ENCODE results near the gene DOP1A. TPM values are rescaled to one million over a fixed set of nuclear protein-coding genes. Genes with fewer than 3 reads are reported as not detected.

Gene DOP1A
- total RNA-seq, 2 donors from 2014 or later = 20.3 to 29.6 TPM

- intact Hi-C loops (cut with DNase I) = loop anchor here (5.0 to 10.0 kb wide), 2 partner anchors 148 to 961 kb away; partner anchors contain the start of genes DOP1A and UBE3D
- no peaks in the 10 kb centered on the region for H3K27me3 ChIP-seq
- no peak overlapping the region for H3K27ac ChIP-seq
- H3K36me3 ChIP-seq = no peaks in the 10 kb centered on the region
- no peaks in the 10 kb centered on the region for H3K4me1 ChIP-seq
- H3K9ac ChIP-seq (ENCODE audit: low read depth in 2 of 2, low read length in 2 of 2) = no peak overlapping the region
- peak; percentile 70 for TF ChIP-seq CTCF (IDR thresholded peaks at IDR 0.05)
- H3K9me3 ChIP-seq = no peaks in the 10 kb centered on the region
- peak; percentile 61 for DNase-seq
- no peak overlapping the region for H3K4me3 ChIP-seq
Observed at GRCh38 chr6:83215131-83216047, 147.9 kb downstream of the DOP1A start.

GRCh38 chr6:83216806-83217205 is 149.3 kb downstream of the DOP1A start:
- no peak overlapping the region for H3K4me3 ChIP-seq
- no peaks in the 10 kb centered on the region for H3K9me3 ChIP-seq
- no peak overlapping the region for H3K27ac ChIP-seq
- no peak overlapping the region for H3K9ac ChIP-seq (ENCODE audit: low read depth in 2 of 2, low read length in 2 of 2)
- no peaks in the 10 kb centered on the region for H3K4me1 ChIP-seq
- no peak for TF ChIP-seq CTCF (IDR thresholded peaks at IDR 0.05)
- H3K27me3 ChIP-seq = no peaks in the 10 kb centered on the region
- H3K36me3 ChIP-seq = no peaks in the 10 kb centered on the region
- intact Hi-C loops (cut with DNase I) = loop anchor here (5.0 to 10.0 kb wide), 2 partner anchors 150 to 962 kb away; partner anchors contain the start of genes DOP1A and UBE3D
- no peak for DNase-seq

Other genes starting within 250 kb of the DOP1A start
- gene UBE3D, start 1.8 kb upstream of the DOP1A start, total RNA-seq = 1 to 10 TPM; 3.6 to 3.8 TPM
- 10 to 100 TPM; 52.8 to 57.0 TPM for gene PGM3, start 125.6 kb downstream of the DOP1A start, total RNA-seq
- 1 to 10 TPM; 2.1 to 4.6 TPM for gene RWDD2A, start 125.7 kb downstream of the DOP1A start, total RNA-seq

All from colonic mucosa (tissue), 4 donors.